AG08396 (cell line): ENCODE data around the gene ZFYVE28.

Experiments
- DNase-seq: peaks from one replicate; pipeline ENCODE4 v3.0.0; 2012; ENCODE audit warnings: low spot score, mixed read lengths

The ZFYVE28 gene

GRCh38 chr4:2352729-2353221, 65.7 kb downstream of the ZFYVE28 start:
- no peak for DNase-seq

GRCh38 chr4:2352171-2352570, 66.3 kb downstream of the ZFYVE28 start:
- DNase-seq: no peak

- no peak for DNase-seq
These were observed 67.5 kb downstream of the ZFYVE28 start for GRCh38 chr4:2350982-2351381.

- DNase-seq: no peak
These were observed 69.7 kb downstream of the ZFYVE28 start for GRCh38 chr4:2348786-2349185.

GRCh38 chr4:2347190-2347589, 71.3 kb downstream of the ZFYVE28 start:
- DNase-seq: no peak

- DNase-seq: no peak
These were observed 75.0 kb downstream of the ZFYVE28 start for GRCh38 chr4:2343476-2343875.

GRCh38 chr4:2341911-2342652, 76.4 kb downstream of the ZFYVE28 start:
- DNase-seq: no peak

- DNase-seq: no peak
These were observed 77.1 kb downstream of the ZFYVE28 start for GRCh38 chr4:2341261-2341841.

GRCh38 chr4:2340272-2341061, 78.0 kb downstream of the ZFYVE28 start:
- no peak for DNase-seq

- DNase-seq: no peak
These were observed 78.8 kb downstream of the ZFYVE28 start for GRCh38 chr4:2339458-2340271.

GRCh38 chr4:2338754-2339457, 79.5 kb downstream of the ZFYVE28 start:
- DNase-seq: no peak

GRCh38 chr4:2337896-2338295, 80.5 kb downstream of the ZFYVE28 start:
- no peak for DNase-seq

- DNase-seq: no peak
These were observed 81.2 kb downstream of the ZFYVE28 start for GRCh38 chr4:2337131-2337723.

- no peak for DNase-seq
These were observed 81.8 kb downstream of the ZFYVE28 start for GRCh38 chr4:2336659-2337058.

GRCh38 chr4:2335729-2336101, 82.7 kb downstream of the ZFYVE28 start:
- DNase-seq: no peak

GRCh38 chr4:2334826-2335728, 83.4 kb downstream of the ZFYVE28 start:
- DNase-seq: no peak

- DNase-seq: no peak
These were observed 84.4 kb downstream of the ZFYVE28 start for GRCh38 chr4:2333916-2334644.

GRCh38 chr4:2333356-2333841, 85.0 kb downstream of the ZFYVE28 start:
- DNase-seq: no peak

GRCh38 chr4:2332976-2333319, 85.5 kb downstream of the ZFYVE28 start:
- no peak for DNase-seq
